Smooth muscle cell (in vitro differentiated cells): Measurements from ENCODE around the gene CLDN17. TPM values are rescaled to one million over a fixed set of nuclear protein-coding genes. Genes with fewer than 3 reads are reported as not detected.

Source experiments
- DNase-seq: peaks from one replicate; lab custom pipeline; 2025; ENCODE audit not compliant: unreplicated experiment; lab: John Stamatoyannopoulos, UW
- H2AFZ ChIP-seq: fragments of 200-600 bp; sonication (generic); 2 replicates; pipeline ENCODE4 v1.6.0; 2016; ENCODE audit warnings: antibody characterized with exemption, low read depth, mild to moderate bottlenecking
- H3F3A ChIP-seq: fragments of 200-600 bp; sonication (generic); 2 replicates; pipeline ENCODE4 v1.6.0; 2017; ENCODE audit warnings: antibody characterized with exemption, low read depth
- H3K27ac ChIP-seq: fragments of 200-600 bp; sonication (generic); 2 replicates; pipeline ENCODE4 v1.5.1; 2016; ENCODE audit warnings: low read depth, mild to moderate bottlenecking
- H3K27me3 ChIP-seq: fragments of 200-600 bp; sonication (generic); 2 replicates; pipeline ENCODE4 v1.6.1; 2016; ENCODE audit warnings: low read depth, mild to moderate bottlenecking
- H3K36me3 ChIP-seq: fragments of 200-600 bp; sonication (generic); 2 replicates; pipeline ENCODE4 v1.5.1; 2016; ENCODE audit warnings: low read depth
- H3K4me1 ChIP-seq: fragments of 200-600 bp; sonication (generic); 2 replicates; pipeline ENCODE4 v1.5.1; 2016; ENCODE audit warnings: low read depth
- H3K4me2 ChIP-seq: fragments of 200-600 bp; sonication (generic); 2 replicates; pipeline ENCODE4 v1.6.0; 2016; ENCODE audit warnings: mild to moderate bottlenecking
- H3K4me3 ChIP-seq: fragments of 200-600 bp; sonication (generic); 2 replicates; pipeline ENCODE4 v1.5.1; 2016; ENCODE audit warnings: mild to moderate bottlenecking
- H3K79me2 ChIP-seq: fragments of 200-600 bp; sonication (generic); 2 replicates; pipeline ENCODE4 v1.6.0; 2016; ENCODE audit warnings: low read depth, mild to moderate bottlenecking
- H3K9ac ChIP-seq: fragments of 200-600 bp; sonication (generic); 2 replicates; pipeline ENCODE4 v1.6.0; 2016; ENCODE audit warnings: low read depth
- H3K9me3 ChIP-seq: fragments of 200-600 bp; sonication (generic); replicated peaks from 2 replicates; pipeline ENCODE4 v1.5.1; 2016; ENCODE audit warnings: low read depth
- H4K20me1 ChIP-seq: fragments of 200-600 bp; sonication (generic); 2 replicates; pipeline ENCODE4 v1.6.0; 2016; ENCODE audit warnings: low read depth
- CTCF ChIP-seq: fragments of 200-600 bp; sonication (generic); IDR thresholded peaks from 2 replicates; pipeline ENCODE4 v1.5.1; 2017; ENCODE audit warnings: borderline replicate concordance, mild to moderate bottlenecking, antibody characterized with exemption; ENCODE audit not compliant: insufficient read depth, poor library complexity, severe bottlenecking
- WGBS: methylation state at CpG from one replicate; pipeline ENCODE4 v1.1.7; 2016; ENCODE audit warnings: low lambda C conversion rate; 5-methylcytosine and 5-hydroxymethylcytosine counted together
- polyA plus RNA-seq: library from polyadenylated mRNA; unstranded; fragments of >200 nt; fragmentation: Nextera tagmentation; extraction: Ambion mirVana; gene quantifications from 2 replicates; pipeline ENCODE4 v1.2.1, GENCODE V29; 2016
- total RNA-seq: library from RNA; depleted of rRNA; stranded (reverse); fragments of >200 nt; gene quantifications from 2 replicates; pipeline ENCODE4 v1.2.3, GENCODE V29; 2014

The CLDN17 gene
- total and polyA plus RNA-seq, 2 experiments from 2014 or later = 1.8 TPM; not detected in 1

- Histone ChIP-seq H3F3A (no peaks in the 10 kb centered on the region), H3K9ac (no peak overlapping the region), H4K20me1 (no peaks in the 10 kb centered on the region), H3K27ac (no peak overlapping the region), H3K4me1 (no peaks in the 10 kb centered on the region), H3K36me3 (no peaks in the 10 kb centered on the region), H3K4me3 (no peak overlapping the region), H3K27me3 (no peaks in the 10 kb centered on the region), H3K4me2 (no peak overlapping the region), H3K9me3 (no peaks in the 10 kb centered on the region), H3K79me2 (no peaks in the 10 kb centered on the region), H2AFZ (no peak overlapping the region)
- DNase-seq = no peak
- 76% methylated on average over 1 of the region's 1 CpG for whole genome bisulfite sequencing
- no peak for TF ChIP-seq CTCF
Measured at GRCh38 chr21:30153697-30154340, 12.8 kb downstream of the CLDN17 start.

- no peaks in the 10 kb centered on the region for H3F3A ChIP-seq
- DNase-seq = no peak
- no peaks in the 10 kb centered on the region for H3K36me3 ChIP-seq
- H2AFZ ChIP-seq = no peak overlapping the region
- no peaks in the 10 kb centered on the region for H4K20me1 ChIP-seq
- no peak overlapping the region for H3K4me2 ChIP-seq
- no peaks in the 10 kb centered on the region for H3K27me3 ChIP-seq
- TF ChIP-seq CTCF = no peak
- no peaks in the 10 kb centered on the region for H3K9me3 ChIP-seq
- H3K9ac ChIP-seq = no peak overlapping the region
- no peaks in the 10 kb centered on the region for H3K4me1 ChIP-seq
- no peak overlapping the region for H3K27ac ChIP-seq
- H3K79me2 ChIP-seq = no peaks in the 10 kb centered on the region
- H3K4me3 ChIP-seq = no peak overlapping the region
Measured at GRCh38 chr21:30152792-30153191, 13.8 kb downstream of the CLDN17 start.

GRCh38 chr21:30148906-30149305, 17.7 kb downstream of the CLDN17 start:
- Histone ChIP-seq H2AFZ (no peak overlapping the region), H3F3A (no peaks in the 10 kb centered on the region), H3K4me2 (no peak overlapping the region), H3K79me2 (no peaks in the 10 kb centered on the region), H3K27me3 (no peaks in the 10 kb centered on the region), H3K4me3 (no peak overlapping the region), H3K27ac (no peak overlapping the region), H3K9ac (no peak overlapping the region), H4K20me1 (no peaks in the 10 kb centered on the region), H3K4me1 (no peaks in the 10 kb centered on the region), H3K9me3 (no peaks in the 10 kb centered on the region), H3K36me3 (no peaks in the 10 kb centered on the region)
- WGBS = 79% methylated on average over 1 of the region's 1 CpG
- DNase-seq = no peak
- no peak for TF ChIP-seq CTCF
